Osteoblast (primary cell): ENCODE data around the gene HSDL2. TPM values are rescaled to one million over a fixed set of nuclear protein-coding genes. Genes with fewer than 3 reads are reported as not detected.

Source experiments
- DNase-seq: peaks from one replicate; pipeline ENCODE4 v3.0.0; 2011; ENCODE audit warnings: low spot score, mixed read lengths; ENCODE audit not compliant: insufficient read length; ENCODE audit errors: missing footprints
- H2AFZ ChIP-seq: 2 replicates; pipeline ENCODE4 v1.6.0; 2011; ENCODE audit warnings: mild to moderate bottlenecking, low read length
- H3K27ac ChIP-seq: 2 replicates; pipeline ENCODE4 v1.5.1; 2011; ENCODE audit warnings: mild to moderate bottlenecking, low read depth, low read length, moderate library complexity
- H3K27me3 ChIP-seq: 2 replicates; pipeline ENCODE4 v1.6.0; 2012; ENCODE audit warnings: mild to moderate bottlenecking, control low read depth, inconsistent platforms, low read length, moderate library complexity; ENCODE audit not compliant: insufficient read depth
- H3K36me3 ChIP-seq: 2 replicates; pipeline ENCODE4 v1.5.1; 2011; ENCODE audit warnings: mild to moderate bottlenecking, low read length, control low read depth, moderate library complexity; ENCODE audit not compliant: insufficient read depth
- H3K4me1 ChIP-seq: 2 replicates; pipeline ENCODE4 v1.5.1; 2011; ENCODE audit warnings: mild to moderate bottlenecking, low read length, control low read depth, moderate library complexity; ENCODE audit not compliant: insufficient read depth
- H3K4me2 ChIP-seq: 2 replicates; pipeline ENCODE4 v1.6.0; 2011; ENCODE audit warnings: mild to moderate bottlenecking, low read length; ENCODE audit not compliant: insufficient read depth
- H3K4me3 ChIP-seq: fragments of 200-600 bp; sonication (generic); 3 replicates; pipeline ENCODE4 v1.5.1; 2012; ENCODE audit warnings: mild to moderate bottlenecking, low read length, inconsistent platforms; ENCODE audit not compliant: insufficient read depth
- H3K79me2 ChIP-seq: 2 replicates; pipeline ENCODE4 v1.6.0; 2012; ENCODE audit warnings: mild to moderate bottlenecking, low read length, control low read depth, inconsistent platforms; ENCODE audit not compliant: insufficient read depth
- H3K9me3 ChIP-seq: 2 replicates; pipeline ENCODE4 v1.5.1; 2011; ENCODE audit warnings: low read depth, low read length, control low read depth
- H4K20me1 ChIP-seq: 2 replicates; pipeline ENCODE4 v1.6.0; 2012; ENCODE audit warnings: mild to moderate bottlenecking, low read length, control low read depth; ENCODE audit not compliant: insufficient read depth
- total RNA-seq: library from RNA; depleted of rRNA; stranded (reverse); fragments of >200 nt; gene quantifications from 2 replicates; pipeline ENCODE4 v1.2.3, GENCODE V29; 2012
- TF ChIP-seq, protein P1 (sequence below): IDR thresholded peaks from 2 replicates; pipeline ENCODE4 v1.5.1; 2011; ENCODE audit warnings: mild to moderate bottlenecking, low read depth, low read length, moderate library complexity; ENCODE audit errors: extremely low read depth

Gene HSDL2
- total RNA-seq, 1 donor: 42.3 TPM

DNA sequence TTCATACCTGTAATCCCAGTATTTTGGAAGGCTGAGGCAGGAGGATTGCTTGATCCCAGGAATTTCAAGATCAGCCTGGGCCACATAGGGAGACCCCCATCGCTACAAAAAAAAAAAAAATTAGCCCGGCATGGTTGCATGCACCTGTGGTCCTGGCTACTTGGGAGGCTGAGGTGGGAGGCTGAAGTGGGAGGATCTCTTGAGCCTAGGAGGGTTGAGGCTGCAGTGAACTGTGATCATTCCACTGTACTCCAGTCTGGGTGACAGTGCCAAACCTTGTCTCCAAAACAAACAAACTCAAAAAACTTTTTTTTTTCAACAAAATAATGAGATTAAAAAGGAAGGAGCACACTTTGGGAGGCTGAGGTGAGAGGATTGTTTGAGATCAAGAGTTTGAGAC, 120.9 kb downstream of the HSDL2 start:
- no peak overlapping the region for H2AFZ ChIP-seq
- H3K4me3 ChIP-seq: no peak overlapping the region
- no peak for DNase-seq
- H3K4me2 ChIP-seq: no peak overlapping the region
- no peaks in the 10 kb centered on the region for H3K27me3 ChIP-seq
- H3K79me2 ChIP-seq: no peaks in the 10 kb centered on the region
- TF ChIP-seq, protein P1, sequence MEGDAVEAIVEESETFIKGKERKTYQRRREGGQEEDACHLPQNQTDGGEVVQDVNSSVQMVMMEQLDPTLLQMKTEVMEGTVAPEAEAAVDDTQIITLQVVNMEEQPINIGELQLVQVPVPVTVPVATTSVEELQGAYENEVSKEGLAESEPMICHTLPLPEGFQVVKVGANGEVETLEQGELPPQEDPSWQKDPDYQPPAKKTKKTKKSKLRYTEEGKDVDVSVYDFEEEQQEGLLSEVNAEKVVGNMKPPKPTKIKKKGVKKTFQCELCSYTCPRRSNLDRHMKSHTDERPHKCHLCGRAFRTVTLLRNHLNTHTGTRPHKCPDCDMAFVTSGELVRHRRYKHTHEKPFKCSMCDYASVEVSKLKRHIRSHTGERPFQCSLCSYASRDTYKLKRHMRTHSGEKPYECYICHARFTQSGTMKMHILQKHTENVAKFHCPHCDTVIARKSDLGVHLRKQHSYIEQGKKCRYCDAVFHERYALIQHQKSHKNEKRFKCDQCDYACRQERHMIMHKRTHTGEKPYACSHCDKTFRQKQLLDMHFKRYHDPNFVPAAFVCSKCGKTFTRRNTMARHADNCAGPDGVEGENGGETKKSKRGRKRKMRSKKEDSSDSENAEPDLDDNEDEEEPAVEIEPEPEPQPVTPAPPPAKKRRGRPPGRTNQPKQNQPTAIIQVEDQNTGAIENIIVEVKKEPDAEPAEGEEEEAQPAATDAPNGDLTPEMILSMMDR: no peak
- no peaks in the 10 kb centered on the region for H3K36me3 ChIP-seq
- H3K27ac ChIP-seq: no peak overlapping the region
- no peaks in the 10 kb centered on the region for H3K9me3 ChIP-seq
- no peaks in the 10 kb centered on the region for H4K20me1 ChIP-seq
- H3K4me1 ChIP-seq: no peaks in the 10 kb centered on the region

DNA sequence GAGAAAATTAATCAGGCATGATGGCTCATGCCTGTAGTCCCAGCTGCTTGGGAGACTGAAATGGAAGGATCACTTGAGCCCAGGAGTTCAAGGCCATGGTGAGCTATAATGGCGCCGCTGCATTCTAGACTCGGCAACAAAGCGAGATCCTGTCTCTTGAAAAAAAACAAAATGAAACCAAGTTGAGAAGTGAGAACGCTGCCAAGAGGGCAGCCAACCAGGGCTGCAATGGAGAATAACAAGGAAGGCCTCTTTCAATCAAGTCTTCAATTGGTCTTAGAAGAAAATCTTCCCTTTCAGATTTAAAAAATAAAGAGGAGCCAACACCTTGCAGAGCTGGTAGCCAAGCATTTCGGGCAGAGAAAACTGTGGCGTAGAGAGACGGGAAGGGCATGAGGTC, 121.4 kb downstream of the HSDL2 start:
- no peaks in the 10 kb centered on the region for H3K4me1 ChIP-seq
- no peak overlapping the region for H2AFZ ChIP-seq
- H3K79me2 ChIP-seq: no peaks in the 10 kb centered on the region
- no peaks in the 10 kb centered on the region for H3K9me3 ChIP-seq
- no peak for DNase-seq
- no peaks in the 10 kb centered on the region for H3K36me3 ChIP-seq
- H3K4me3 ChIP-seq: no peak overlapping the region
- H3K4me2 ChIP-seq: no peak overlapping the region
- TF ChIP-seq, protein P1: no peak
- no peak overlapping the region for H3K27ac ChIP-seq
- no peaks in the 10 kb centered on the region for H4K20me1 ChIP-seq
- no peaks in the 10 kb centered on the region for H3K27me3 ChIP-seq

DNA sequence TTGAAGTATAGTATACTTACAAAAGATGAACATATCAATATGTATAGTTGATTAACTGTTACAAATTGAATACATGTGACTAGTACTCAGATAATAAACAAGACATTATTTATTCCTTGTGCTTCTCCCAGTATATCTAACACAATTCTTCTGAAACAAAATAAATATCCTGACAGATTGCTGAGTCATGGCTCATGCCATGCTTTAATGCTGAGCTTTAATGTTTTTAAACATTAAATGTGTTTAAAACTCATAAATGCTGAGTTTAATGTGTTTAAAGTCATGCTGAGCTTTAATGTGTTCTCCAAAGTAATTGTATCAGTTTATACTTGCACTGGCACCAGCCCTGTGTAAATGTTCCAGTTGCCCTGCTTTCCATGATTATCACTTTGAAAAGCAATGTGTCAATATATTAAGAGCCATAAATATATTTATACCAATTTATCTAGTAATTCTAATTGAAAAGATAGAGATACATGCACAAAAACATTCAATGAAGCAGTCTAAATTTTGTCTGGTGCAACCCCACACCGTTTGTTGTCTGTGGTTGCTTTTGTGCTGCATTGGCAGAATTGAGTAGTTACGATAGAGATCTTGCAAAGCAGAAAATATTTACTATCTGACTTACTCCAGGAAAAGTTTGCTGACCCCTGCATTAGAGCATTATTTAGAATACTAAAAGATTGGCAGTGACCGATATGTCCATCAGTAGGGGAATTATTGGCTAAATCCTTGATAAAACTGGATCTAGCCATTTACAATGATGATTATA, 122.5 kb downstream of the HSDL2 start:
- Histone ChIP-seq H3K4me3 (no peak overlapping the region), H3K27me3 (no peaks in the 10 kb centered on the region), H3K27ac (no peak overlapping the region), H3K9me3 (no peaks in the 10 kb centered on the region), H3K79me2 (no peaks in the 10 kb centered on the region), H3K4me1 (no peaks in the 10 kb centered on the region), H2AFZ (no peak overlapping the region), H3K4me2 (no peak overlapping the region), H4K20me1 (no peaks in the 10 kb centered on the region), H3K36me3 (no peaks in the 10 kb centered on the region)
- TF ChIP-seq, protein P1: no peak
- DNase-seq: no peak

- no peak overlapping the region for H3K27ac ChIP-seq
- H2AFZ ChIP-seq: no peak overlapping the region
- TF ChIP-seq, protein P1: no peak
- no peaks in the 10 kb centered on the region for H3K9me3 ChIP-seq
- H3K4me1 ChIP-seq: no peaks in the 10 kb centered on the region
- no peak overlapping the region for H3K4me2 ChIP-seq
- H3K79me2 ChIP-seq: no peaks in the 10 kb centered on the region
- no peak overlapping the region for H3K4me3 ChIP-seq
- no peaks in the 10 kb centered on the region for H4K20me1 ChIP-seq
- H3K36me3 ChIP-seq: no peaks in the 10 kb centered on the region
- DNase-seq: no peak
- no peaks in the 10 kb centered on the region for H3K27me3 ChIP-seq
Measured at GRCh38 chr9:112503170-112503569, 123.3 kb downstream of the HSDL2 start.
